ENCODE results near the gene TENM4. TPM values are rescaled to one million over a fixed set of nuclear protein-coding genes. Genes with fewer than 3 reads are reported as not detected.

TENM4 gene
- total RNA-seq, 1 donor from 2014 or later, result under 0.01 TPM

- no peak for DNase-seq (ENCODE audit: low read depth in 2 of 2)
These were observed 300.9 kb downstream of the TENM4 start for GRCh38 chr11:79139900-79140299.

- no peak for DNase-seq (ENCODE audit: low read depth in 2 of 2)
These were observed 311.1 kb downstream of the TENM4 start for GRCh38 chr11:79129702-79130101.

GRCh38 chr11:79128291-79128690, 312.5 kb downstream of the TENM4 start:
- no peak for DNase-seq (ENCODE audit: low read depth in 2 of 2)

- DNase-seq (ENCODE audit: low read depth in 2 of 2), result no peak
These were observed 318.1 kb downstream of the TENM4 start for GRCh38 chr11:79122759-79123158.

GRCh38 chr11:79121351-79121750, 319.5 kb downstream of the TENM4 start:
- no peak for DNase-seq (ENCODE audit: low read depth in 2 of 2)

- DNase-seq (ENCODE audit: low read depth in 2 of 2), result no peak
These were observed 321.1 kb downstream of the TENM4 start for GRCh38 chr11:79119491-79120284.

GRCh38 chr11:79117488-79117887, 323.3 kb downstream of the TENM4 start:
- DNase-seq (ENCODE audit: low read depth in 2 of 2), result no peak

GRCh38 chr11:79116600-79116999, 324.2 kb downstream of the TENM4 start:
- DNase-seq (ENCODE audit: low read depth in 2 of 2), result no peak

GRCh38 chr11:79113054-79113690, 327.7 kb downstream of the TENM4 start:
- no peak for DNase-seq (ENCODE audit: low read depth in 2 of 2)

GRCh38 chr11:79110796-79111195, 330.0 kb downstream of the TENM4 start:
- DNase-seq (ENCODE audit: low read depth in 2 of 2), result no peak

GRCh38 chr11:79110321-79110720, 330.5 kb downstream of the TENM4 start:
- DNase-seq (ENCODE audit: low read depth in 2 of 2), result no peak

GRCh38 chr11:79108851-79109250, 332.0 kb downstream of the TENM4 start:
- no peak for DNase-seq (ENCODE audit: low read depth in 2 of 2)

GRCh38 chr11:79102840-79103239, 338.0 kb downstream of the TENM4 start:
- no peak for DNase-seq (ENCODE audit: low read depth in 2 of 2)

GRCh38 chr11:79101656-79102055, 339.2 kb downstream of the TENM4 start:
- peak in 1 of 2 donors; percentile 23 for DNase-seq (ENCODE audit: low read depth in 2 of 2)

GRCh38 chr11:79100093-79100910, 340.5 kb downstream of the TENM4 start:
- peak; percentile 33 to 63 for DNase-seq (ENCODE audit: low read depth in 2 of 2)

GRCh38 chr11:79098146-79098545, 342.7 kb downstream of the TENM4 start:
- DNase-seq (ENCODE audit: low read depth in 2 of 2), result no peak

GRCh38 chr11:79097246-79097875, 343.5 kb downstream of the TENM4 start:
- no peak for DNase-seq (ENCODE audit: low read depth in 2 of 2)

- DNase-seq (ENCODE audit: low read depth in 2 of 2), result peak; percentile 15 to 60
These were observed 345.4 kb downstream of the TENM4 start for GRCh38 chr11:79095424-79095823.

- DNase-seq (ENCODE audit: low read depth in 2 of 2), result no peak
These were observed 346.2 kb downstream of the TENM4 start for GRCh38 chr11:79094616-79095015.

- DNase-seq (ENCODE audit: low read depth in 2 of 2), result peak in 1 of 2 donors; percentile 18
These were observed 348.0 kb downstream of the TENM4 start for GRCh38 chr11:79092791-79093353.

- DNase-seq (ENCODE audit: low read depth in 2 of 2), result no peak
These were observed 350.6 kb downstream of the TENM4 start for GRCh38 chr11:79090191-79090705.

Measured in dermis microvascular lymphatic vessel endothelial cell (primary cell).